Dedifferentiated amniotic fluid mesenchymal stem cell (primary cell): ENCODE data around the gene NGFR.
A peak's percentile ranks its signal among the peaks of the same experiment; 100 is the strongest.
"Not testable (repeated sequence)": the region's sequence is repeated elsewhere in the genome, so short reads cannot be mapped to it uniquely, and the experiment has no call there.

Source experiments
- DNase-seq: peaks from one replicate; pipeline ENCODE4 v3.0.0-alpha.2; 2016; ENCODE audit errors: extremely low spot score

Gene NGFR

GRCh38 chr17:49496183-49496866 lies 1.2 kb downstream of the NGFR start:
- DNase-seq = no peak

- DNase-seq = no peak
These were observed 1.7 kb downstream of the NGFR start for GRCh38 chr17:49496867-49497147.

- no peak for DNase-seq
These were observed 2.3 kb downstream of the NGFR start for GRCh38 chr17:49497148-49498028.

DNA sequence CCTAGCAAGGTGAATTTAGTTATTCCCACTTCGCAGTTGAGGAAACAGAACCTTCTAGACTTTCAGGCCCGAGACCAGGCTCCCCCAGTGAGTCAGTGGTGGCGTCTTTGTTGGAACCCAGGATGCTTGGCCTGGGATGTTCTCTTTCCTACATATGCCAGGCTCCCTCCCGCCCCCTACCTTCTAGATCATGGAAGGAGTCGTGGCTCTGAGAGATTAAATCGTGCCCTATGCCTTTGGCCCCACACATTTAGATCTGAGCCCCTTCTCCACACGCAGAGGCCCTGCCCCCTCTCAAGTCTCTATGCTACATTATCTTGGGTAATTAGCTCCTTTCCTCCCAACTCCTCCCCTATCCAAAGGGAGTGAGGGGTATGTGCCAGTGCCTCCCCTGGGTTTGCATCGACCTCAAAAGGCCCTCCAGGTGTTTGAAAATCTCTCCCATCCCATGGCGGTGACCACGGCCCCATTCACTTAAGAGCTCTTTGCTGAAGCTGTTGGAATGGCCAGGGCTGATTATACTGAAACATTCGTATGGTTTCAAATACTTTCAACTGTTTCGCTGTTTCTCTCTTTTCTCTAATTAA lies 3.0 kb downstream of the NGFR start:
- no peak for DNase-seq

DNA sequence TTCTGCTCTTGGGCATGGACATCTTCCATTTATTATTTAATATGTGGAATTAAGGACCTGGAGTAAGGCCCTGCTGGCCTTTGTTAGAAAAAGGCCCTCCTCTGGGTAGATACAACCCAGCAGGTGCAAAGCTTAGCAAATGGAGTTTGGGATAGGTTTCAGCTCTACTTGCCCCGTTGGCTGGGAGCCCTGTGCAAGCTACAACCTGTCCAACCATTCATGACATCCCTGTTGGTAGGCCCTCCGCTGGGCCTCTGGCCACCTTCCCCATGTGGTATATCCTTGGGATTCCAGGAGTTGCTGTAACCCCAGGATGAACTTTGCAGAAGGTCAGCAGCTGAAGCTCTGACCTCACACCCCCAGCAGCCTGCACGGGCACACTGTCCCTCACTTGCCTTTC lies 6.4 kb downstream of the NGFR start:
- DNase-seq = no peak

- no peak for DNase-seq
These were observed 7.2 kb downstream of the NGFR start for GRCh38 chr17:49502254-49502653.

DNA sequence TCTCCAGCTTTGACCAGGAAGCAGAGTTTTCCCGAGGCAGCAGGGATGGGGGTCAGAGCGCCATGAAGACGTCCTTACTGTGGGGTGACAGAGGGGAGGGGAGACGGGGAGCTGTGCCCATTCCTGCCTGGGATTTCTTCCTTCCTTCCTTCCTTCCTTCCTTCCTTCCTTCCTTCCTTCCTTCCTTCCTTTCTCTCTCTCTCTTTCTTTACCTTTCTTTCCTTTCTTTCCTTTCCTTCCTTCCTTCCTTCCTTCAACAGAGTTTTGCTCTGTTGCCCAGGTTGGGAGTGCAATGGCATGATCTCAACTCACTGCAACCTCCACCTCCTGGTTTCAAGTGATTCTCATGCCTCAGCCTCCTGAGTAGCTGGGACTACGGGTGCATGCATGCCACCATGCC lies 7.6 kb downstream of the NGFR start:
- not testable (repeated sequence) for DNase-seq

- DNase-seq = no peak
These were observed 9.3 kb downstream of the NGFR start for GRCh38 chr17:49504369-49504768.

GRCh38 chr17:49505854-49506253 lies 10.8 kb downstream of the NGFR start:
- DNase-seq = no peak

- no peak for DNase-seq
These were observed 11.2 kb downstream of the NGFR start for GRCh38 chr17:49506282-49506681.

DNA sequence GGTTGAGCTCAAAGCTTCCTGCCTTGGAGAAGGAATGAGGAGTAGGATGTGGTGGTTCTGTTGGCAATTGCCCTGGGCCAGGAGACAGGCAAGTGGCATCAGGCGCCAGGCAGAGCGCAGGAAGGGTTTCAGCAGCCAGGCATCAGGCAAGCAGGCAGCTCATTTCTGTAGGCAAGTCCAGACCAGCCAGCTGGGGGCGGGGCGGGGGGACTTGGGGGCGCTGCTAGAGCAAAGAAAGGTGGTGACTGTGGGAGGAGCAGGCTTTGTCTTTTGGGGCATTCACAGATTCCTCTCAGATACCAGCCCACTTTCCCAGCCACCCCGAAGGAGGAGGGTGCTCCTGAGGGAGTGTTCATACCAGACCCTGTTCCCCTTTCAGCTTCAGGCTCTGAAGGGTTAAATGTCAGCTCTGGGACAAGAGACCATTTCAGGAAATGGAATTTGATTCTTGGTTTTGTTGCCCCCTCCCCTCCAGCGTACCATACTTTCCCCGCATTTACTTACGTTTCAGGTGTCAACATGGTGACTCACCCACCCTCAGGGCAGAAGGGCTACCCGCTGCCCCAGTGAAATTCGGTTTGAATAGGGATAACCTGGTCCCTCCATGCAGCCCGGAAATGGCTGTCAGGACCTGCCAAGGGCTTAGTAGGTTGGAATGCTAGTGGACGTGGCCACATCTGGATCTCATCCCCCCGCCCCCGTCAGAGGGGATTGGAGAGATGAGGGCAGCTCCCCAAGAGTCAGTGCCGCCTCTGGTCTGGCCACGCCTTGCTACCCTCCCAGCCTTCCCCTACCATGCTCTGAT lies 13.2 kb downstream of the NGFR start:
- DNase-seq = peak; percentile 22

DNA sequence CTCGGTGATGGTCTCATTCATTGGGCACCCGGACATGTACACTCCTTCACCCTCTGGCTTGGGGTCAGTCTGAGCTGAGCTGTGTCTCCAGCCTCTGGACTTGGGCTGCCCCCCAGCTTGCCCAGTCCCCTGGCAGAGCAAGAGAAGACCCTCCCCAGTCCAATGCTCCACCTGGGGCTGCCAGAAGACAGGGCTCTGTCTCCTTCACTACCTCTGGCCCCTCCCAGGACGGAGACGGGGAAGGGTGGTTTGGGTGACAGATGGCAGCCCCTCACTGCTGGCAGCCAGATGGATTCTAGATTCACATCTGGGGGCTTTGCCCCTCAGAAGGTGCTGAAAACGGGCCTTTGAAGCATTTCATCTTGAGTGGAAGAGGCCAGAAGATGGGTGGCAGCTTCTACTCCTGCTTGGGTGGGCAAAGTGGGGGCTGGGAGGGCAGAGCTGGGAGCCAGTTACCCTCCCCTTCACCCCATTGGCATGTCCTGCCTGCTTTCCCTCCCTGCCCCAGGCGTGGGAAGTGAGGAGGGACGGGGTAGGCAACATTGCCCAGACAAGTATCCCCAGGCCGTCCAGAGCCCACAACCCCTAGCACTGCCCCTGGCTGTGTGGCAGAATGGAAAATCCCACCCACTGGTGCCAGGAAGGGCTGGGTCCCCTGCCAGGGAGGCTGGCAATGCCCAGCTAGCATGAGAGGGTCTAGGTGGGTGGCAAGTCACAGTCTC lies 13.9 kb downstream of the NGFR start:
- DNase-seq = no peak

DNA sequence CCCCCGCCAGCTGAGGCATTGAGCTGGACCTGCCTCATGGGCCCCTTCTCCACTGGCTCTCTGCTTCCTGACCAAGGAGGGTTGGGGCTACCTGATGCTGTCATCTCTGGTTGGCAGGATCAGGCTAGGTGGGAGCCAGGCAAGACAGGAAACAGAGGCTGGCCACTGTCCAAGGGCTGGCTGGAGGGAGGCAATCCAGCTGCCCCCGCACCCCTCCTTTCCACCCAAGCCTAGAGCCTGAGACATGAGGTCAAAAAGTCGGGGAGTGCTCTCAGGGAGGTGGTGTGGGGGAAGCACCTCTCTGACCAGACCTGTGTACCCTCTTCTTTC lies 14.5 kb downstream of the NGFR start:
- DNase-seq = no peak

DNA sequence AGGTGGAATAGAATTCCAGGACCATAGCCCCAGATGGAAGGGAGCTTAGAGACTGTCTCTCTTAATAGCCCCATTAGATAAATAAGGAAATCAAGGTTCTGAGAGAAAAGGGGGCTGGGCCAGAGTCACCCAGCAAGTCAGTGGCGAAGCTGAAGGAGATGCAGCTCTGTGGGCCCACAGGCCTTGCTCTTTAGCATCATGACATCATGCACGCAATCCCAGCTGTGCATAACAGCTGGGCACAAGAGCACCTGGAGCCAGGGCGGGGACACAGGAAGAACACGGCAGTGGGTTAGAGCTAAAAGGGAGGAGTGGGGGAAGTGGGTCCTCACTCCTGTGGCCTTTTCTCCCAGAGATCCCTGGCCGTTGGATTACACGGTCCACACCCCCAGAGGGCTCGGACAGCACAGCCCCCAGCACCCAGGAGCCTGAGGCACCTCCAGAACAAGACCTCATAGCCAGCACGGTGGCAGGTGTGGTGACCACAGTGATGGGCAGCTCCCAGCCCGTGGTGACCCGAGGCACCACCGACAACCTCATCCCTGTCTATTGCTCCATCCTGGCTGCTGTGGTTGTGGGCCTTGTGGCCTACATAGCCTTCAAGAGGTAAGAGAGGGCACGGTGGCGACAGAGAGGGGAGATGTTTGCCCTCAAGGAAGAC lies 15.1 kb downstream of the NGFR start:
- no peak for DNase-seq

GRCh38 chr17:49510720-49511110 lies 15.6 kb downstream of the NGFR start:
- no peak for DNase-seq

DNA sequence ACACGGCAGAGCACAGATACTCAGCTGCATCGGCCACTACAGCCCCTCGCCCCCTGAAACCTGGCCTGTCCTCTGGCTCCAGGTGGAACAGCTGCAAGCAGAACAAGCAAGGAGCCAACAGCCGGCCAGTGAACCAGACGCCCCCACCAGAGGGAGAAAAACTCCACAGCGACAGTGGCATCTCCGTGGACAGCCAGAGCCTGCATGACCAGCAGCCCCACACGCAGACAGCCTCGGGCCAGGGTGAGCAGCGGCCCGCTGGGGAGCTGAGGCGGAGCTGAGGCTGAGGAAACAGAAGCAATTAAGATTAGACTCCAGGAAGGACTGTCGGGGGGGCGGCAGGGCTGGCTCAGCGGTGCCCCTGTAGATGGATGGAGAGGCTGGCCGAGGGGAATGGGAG lies 16.7 kb downstream of the NGFR start:
- no peak for DNase-seq

DNA sequence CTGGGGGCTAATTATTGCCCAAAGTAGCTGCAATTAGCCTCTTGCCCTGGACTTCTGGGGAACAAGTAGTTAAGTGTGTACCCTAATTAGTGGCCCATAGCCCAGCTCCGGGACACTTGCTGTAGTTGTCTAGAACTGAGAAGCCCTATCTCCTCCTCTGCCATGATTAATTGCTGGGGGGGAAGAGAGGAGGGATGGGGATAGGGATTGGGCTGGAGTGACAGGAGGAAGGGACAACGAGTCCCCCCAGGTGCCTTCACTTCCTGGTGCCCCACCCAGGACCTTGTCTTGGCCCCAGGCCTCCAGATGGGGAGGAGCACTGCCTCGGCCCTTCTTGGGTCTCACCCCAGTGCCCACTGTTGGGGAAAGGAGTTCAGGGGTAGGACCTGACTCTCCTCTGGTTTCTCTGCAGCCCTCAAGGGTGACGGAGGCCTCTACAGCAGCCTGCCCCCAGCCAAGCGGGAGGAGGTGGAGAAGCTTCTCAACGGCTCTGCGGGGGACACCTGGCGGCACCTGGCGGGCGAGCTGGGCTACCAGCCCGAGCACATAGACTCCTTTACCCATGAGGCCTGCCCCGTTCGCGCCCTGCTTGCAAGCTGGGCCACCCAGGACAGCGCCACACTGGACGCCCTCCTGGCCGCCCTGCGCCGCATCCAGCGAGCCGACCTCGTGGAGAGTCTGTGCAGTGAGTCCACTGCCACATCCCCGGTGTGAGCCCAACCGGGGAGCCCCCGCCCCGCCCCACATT lies 17.4 kb downstream of the NGFR start:
- no peak for DNase-seq

DNA sequence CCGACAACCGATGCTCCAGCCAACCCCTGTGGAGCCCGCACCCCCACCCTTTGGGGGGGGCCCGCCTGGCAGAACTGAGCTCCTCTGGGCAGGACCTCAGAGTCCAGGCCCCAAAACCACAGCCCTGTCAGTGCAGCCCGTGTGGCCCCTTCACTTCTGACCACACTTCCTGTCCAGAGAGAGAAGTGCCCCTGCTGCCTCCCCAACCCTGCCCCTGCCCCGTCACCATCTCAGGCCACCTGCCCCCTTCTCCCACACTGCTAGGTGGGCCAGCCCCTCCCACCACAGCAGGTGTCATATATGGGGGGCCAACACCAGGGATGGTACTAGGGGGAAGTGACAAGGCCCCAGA lies 17.9 kb downstream of the NGFR start:
- no peak for DNase-seq

- DNase-seq = no peak
These were observed 18.5 kb downstream of the NGFR start for GRCh38 chr17:49513641-49514040.

DNA sequence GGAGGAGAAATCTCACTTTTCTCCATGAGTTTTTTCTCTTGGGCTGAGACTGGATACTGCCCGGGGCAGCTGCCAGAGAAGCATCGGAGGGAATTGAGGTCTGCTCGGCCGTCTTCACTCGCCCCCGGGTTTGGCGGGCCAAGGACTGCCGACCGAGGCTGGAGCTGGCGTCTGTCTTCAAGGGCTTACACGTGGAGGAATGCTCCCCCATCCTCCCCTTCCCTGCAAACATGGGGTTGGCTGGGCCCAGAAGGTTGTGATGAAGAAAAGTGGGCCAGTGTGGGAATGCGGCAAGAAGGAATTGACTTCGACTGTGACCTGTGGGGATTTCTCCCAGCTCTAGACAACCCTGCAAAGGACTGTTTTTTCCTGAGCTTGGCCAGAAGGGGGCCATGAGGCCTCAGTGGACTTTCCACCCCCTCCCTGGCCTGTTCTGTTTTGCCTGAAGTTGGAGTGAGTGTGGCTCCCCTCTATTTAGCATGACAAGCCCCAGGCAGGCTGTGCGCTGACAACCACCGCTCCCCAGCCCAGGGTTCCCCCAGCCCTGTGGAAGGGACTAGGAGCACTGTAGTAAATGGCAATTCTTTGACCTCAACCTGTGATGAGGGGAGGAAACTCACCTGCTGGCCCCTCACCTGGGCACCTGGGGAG lies 19.1 kb downstream of the NGFR start:
- DNase-seq = no peak
